HCT116 (cell line): ENCODE data around the gene SLC27A4. TPM values are rescaled to one million over a fixed set of nuclear protein-coding genes. Genes with fewer than 3 reads are reported as not detected.

Experiments used
- ATAC-seq: fragments of 200-7000 bp; cut with Tn5 transposase; 2 replicates; pipeline ENCODE4 v1.9.1; 2020; ENCODE audit warnings: mild to moderate bottlenecking, moderate library complexity
- BruUV-seq: library from RNA; stranded (reverse); fragments of 400-500 nt; replicated peaks from 2 replicates; lab custom pipeline; 2021; lab: Mats Ljungman, UMichigan
- CTCF ChIA-PET: fragments of 300-600 bp; sonication (Branson Sonifier 250); formaldehyde crosslinking; loops from one replicate; lab custom pipeline; 2021; ENCODE audit warnings: antibody characterized with exemption; lab: Charles Lee
- POLR2A ChIA-PET: fragments of 300-600, 350-600 bp; sonication (Branson Sonifier 250); formaldehyde crosslinking; loops from one replicate; lab custom pipeline; 2021; ENCODE audit warnings: antibody characterized with exemption; lab: Charles Lee
- RAD21 ChIA-PET, 2 experiments: fragments of 300-600 bp; sonication (Branson Sonifier 250); formaldehyde crosslinking; loops; one replicate each; lab custom pipeline; 2023; ENCODE audit warnings: low total read pairs in 2 of 2; ENCODE audit not compliant: uncharacterized antibody in 2 of 2, unreplicated experiment in 2 of 2, low non-redundant PET in 1 of 2; lab: Charles Lee
- DNase-seq: peaks from one replicate; pipeline ENCODE4 v3.0.0-alpha.2; 2010; ENCODE audit warnings: low read depth, low spot score
- H2AFZ ChIP-seq: fragments of 200-600 bp; shearing (Covaris generic), sonication (generic); 2 replicates; pipeline ENCODE4 v1.6.1; 2017; ENCODE audit warnings: low read depth, mixed run types, mixed read lengths, antibody characterized with exemption, low read length; ENCODE audit not compliant: poor library complexity, severe bottlenecking
- H3K27ac ChIP-seq: 2 replicates; pipeline ENCODE4 v1.5.1; 2012; ENCODE audit warnings: low read depth, low read length
- H3K27me3 ChIP-seq: fragments of 200-600 bp; sonication (generic); 2 replicates; pipeline ENCODE4 v1.6.1; 2016; ENCODE audit warnings: mixed run types, low read length, mixed read lengths; ENCODE audit not compliant: insufficient read depth
- H3K36me3 ChIP-seq, 2 experiments: fragments of 200-500 bp in 1 of 2; fragments of 200-600 bp in 1 of 2; sonication (Bioruptor generic) in 1 of 2; sonication (generic) in 1 of 2; 2 replicates each; pipeline versions ENCODE4 v1.5.1 to v1.6.1; 2014 to 2016; ENCODE audit warnings: low read length in 2 of 2, inconsistent platforms in 1 of 2, mixed read lengths in 1 of 2, mixed run types in 1 of 2; ENCODE audit not compliant: insufficient read depth in 2 of 2, control insufficient read depth in 1 of 2
- H3K4me1 ChIP-seq, 2 experiments: fragments of 200-600 bp in 1 of 2; sonication (generic) in 1 of 2; 2 replicates each; pipeline versions ENCODE4 v1.5.1 to v1.6.1; 2012 to 2017; ENCODE audit warnings: low read length in 2 of 2, inconsistent platforms in 1 of 2, mild to moderate bottlenecking in 1 of 2, mixed read lengths in 1 of 2, mixed run types in 1 of 2, moderate library complexity in 1 of 2; ENCODE audit not compliant: insufficient read depth in 2 of 2, control insufficient read depth in 1 of 2
- H3K4me2 ChIP-seq: fragments of 200-600 bp; sonication (generic); 2 replicates; pipeline ENCODE4 v1.6.1; 2017; ENCODE audit warnings: mixed run types, low read length, mixed read lengths
- H3K4me3 ChIP-seq, 2 experiments: fragments of 200-600 bp in 1 of 2; sonication (generic) in 1 of 2; replicated peaks in 1 of 2; 2 replicates each; pipeline ENCODE4 v1.5.1; 2011 to 2016; ENCODE audit warnings: low read length in 2 of 2, control low read depth in 1 of 2, low read depth in 1 of 2, mild to moderate bottlenecking in 1 of 2, mixed read lengths in 1 of 2, mixed run types in 1 of 2
- H3K79me2 ChIP-seq: fragments of 200-600 bp; sonication (generic); 2 replicates; pipeline ENCODE4 v1.6.1; 2017; ENCODE audit warnings: mild to moderate bottlenecking, mixed run types, low read length, moderate library complexity, mixed read lengths; ENCODE audit not compliant: insufficient read depth
- H3K9ac ChIP-seq: fragments of 200-600 bp; sonication (generic); 2 replicates; pipeline ENCODE4 v1.6.1; 2016; ENCODE audit warnings: low read length, mixed read lengths
- H3K9me2 ChIP-seq: fragments of 200-600 bp; sonication (generic), shearing (Covaris generic); 2 replicates; pipeline ENCODE4 v1.6.1; 2017; ENCODE audit warnings: mixed run types, mild to moderate bottlenecking, moderate library complexity; ENCODE audit not compliant: insufficient read depth
- H3K9me3 ChIP-seq, 2 experiments: fragments of 200-500 bp in 1 of 2; fragments of 200-600 bp in 1 of 2; sonication (Bioruptor generic) in 1 of 2; sonication (generic) in 1 of 2; 2 replicates each; pipeline ENCODE4 v1.6.1; 2014 to 2017; ENCODE audit warnings: low read length in 2 of 2, mixed read lengths in 2 of 2, inconsistent platforms in 1 of 2, low read depth in 1 of 2, mild to moderate bottlenecking in 1 of 2, mixed run types in 1 of 2, moderate library complexity in 1 of 2; ENCODE audit not compliant: control insufficient read depth in 1 of 2, insufficient read depth in 1 of 2
- H4K20me1 ChIP-seq: fragments of 200-600 bp; sonication (generic), shearing (Covaris generic); 2 replicates; pipeline ENCODE4 v1.6.1; 2017; ENCODE audit warnings: mixed run types, mild to moderate bottlenecking, moderate library complexity; ENCODE audit not compliant: insufficient read depth
- CBX3 ChIP-seq: IDR thresholded peaks from 2 replicates; pipeline ENCODE4 v1.6.1; 2012; ENCODE audit warnings: low read depth
- ELF1 ChIP-seq: IDR thresholded peaks from 2 replicates; pipeline ENCODE4 v1.6.1; 2012; ENCODE audit warnings: low read depth, borderline replicate concordance
- EZH2 ChIP-seq: fragments of 200-600 bp; sonication (generic); IDR thresholded peaks from 2 replicates; pipeline ENCODE4 v1.6.1; 2017; ENCODE audit warnings: antibody characterized with exemption, mixed run types
- EZH2phosphoT487 ChIP-seq: fragments of 200-600 bp; IDR thresholded peaks from 2 replicates; pipeline ENCODE4 v1.6.1; 2018; ENCODE audit warnings: antibody characterized with exemption, borderline replicate concordance
- FOSL1 ChIP-seq: IDR thresholded peaks from 2 replicates; pipeline ENCODE4 v1.6.1; 2012; ENCODE audit warnings: low read depth
- JUND ChIP-seq: IDR thresholded peaks from 2 replicates; pipeline ENCODE4 v1.6.1; 2012
- POLR2A ChIP-seq: IDR thresholded peaks from 2 replicates; pipeline ENCODE4 v1.7.0; 2011; ENCODE audit warnings: borderline replicate concordance; ENCODE audit not compliant: insufficient read depth, insufficient read length; ENCODE audit errors: extremely low read depth
- POLR2AphosphoS5 ChIP-seq: IDR thresholded peaks from 2 replicates; pipeline ENCODE4 v1.6.1; 2011; ENCODE audit warnings: mild to moderate bottlenecking, low read depth, low read length, moderate library complexity
- RAD21 ChIP-seq: IDR thresholded peaks from 2 replicates; pipeline ENCODE4 v1.6.1; 2012; ENCODE audit warnings: low read depth, mild to moderate bottlenecking
- SP1 ChIP-seq: IDR thresholded peaks from 2 replicates; pipeline ENCODE4 v1.6.1; 2012; ENCODE audit warnings: low read depth
- ZFX ChIP-seq: fragments of 450-650 bp; IDR thresholded peaks from 2 replicates; pipeline ENCODE4 v1.6.1; 2017
- ZNF274 ChIP-seq: fragments of 200-500 bp; sonication (Bioruptor generic); IDR thresholded peaks from 2 replicates; pipeline ENCODE4 v1.6.1; 2014; ENCODE audit warnings: mild to moderate bottlenecking, low read depth, low read length, inconsistent platforms
- intact Hi-C: fragments of 100-400 bp; cut with micrococcal nuclease; formaldehyde crosslinking; loops from 2 replicates; pipeline ENCODE4 v1.10.0; 2022
- total RNA-seq: library from RNA; stranded (reverse); gene quantifications from one replicate; pipeline ENCODE4 v1.2.1, GENCODE V29; 2021; ENCODE audit not compliant: unreplicated experiment
- TF ChIP-seq, protein P1 (sequence below), 3 experiments: fragments of 200-600 bp in 1 of 3; sonication (generic) in 1 of 3; IDR thresholded peaks in 2 of 3; conservative IDR thresholded peaks in 1 of 3; 2 replicates each; pipeline ENCODE4 v1.5.1; 2012 to 2017; ENCODE audit warnings: low read depth in 2 of 3, low read length in 2 of 3, antibody characterized with exemption in 1 of 3, borderline replicate concordance in 1 of 3, control low read depth in 1 of 3, mild to moderate bottlenecking in 1 of 3, mixed read lengths in 1 of 3, mixed run types in 1 of 3, moderate library complexity in 1 of 3; ENCODE audit not compliant: insufficient read depth in 1 of 3
- TF ChIP-seq, protein P2 (sequence below): IDR thresholded peaks from 2 replicates; pipeline ENCODE4 v1.6.1; 2012
- TF ChIP-seq, protein P3 (sequence below): IDR thresholded peaks from 2 replicates; pipeline ENCODE4 v1.6.1; 2011; ENCODE audit warnings: mild to moderate bottlenecking, low read length, moderate library complexity; ENCODE audit not compliant: insufficient replicate concordance; ENCODE audit errors: extremely low read depth

The SLC27A4 gene
- total RNA-seq, 1 experiment from 2014 or later, result 33.9 TPM

DNA sequence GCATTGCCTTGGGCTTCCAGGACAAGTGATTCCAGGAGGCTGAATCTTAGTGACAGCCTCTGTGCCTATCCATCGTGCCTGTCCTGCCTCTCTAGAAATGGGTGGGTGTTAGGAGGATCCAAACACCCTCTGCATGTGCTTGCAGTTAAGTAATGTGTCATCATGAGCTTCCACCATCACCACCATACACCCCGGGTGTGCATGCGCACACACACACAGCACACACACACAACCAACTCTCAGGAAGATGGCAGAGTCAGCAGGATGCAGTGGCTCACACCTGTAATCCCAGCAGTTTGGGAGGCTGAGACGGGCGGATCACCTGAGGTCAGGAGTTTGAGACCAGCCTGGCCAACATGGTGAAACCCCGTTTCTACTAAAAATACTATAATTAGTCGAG is 57.5 kb downstream of the SLC27A4 start (continued):
- TF ChIP-seq, protein P1, sequence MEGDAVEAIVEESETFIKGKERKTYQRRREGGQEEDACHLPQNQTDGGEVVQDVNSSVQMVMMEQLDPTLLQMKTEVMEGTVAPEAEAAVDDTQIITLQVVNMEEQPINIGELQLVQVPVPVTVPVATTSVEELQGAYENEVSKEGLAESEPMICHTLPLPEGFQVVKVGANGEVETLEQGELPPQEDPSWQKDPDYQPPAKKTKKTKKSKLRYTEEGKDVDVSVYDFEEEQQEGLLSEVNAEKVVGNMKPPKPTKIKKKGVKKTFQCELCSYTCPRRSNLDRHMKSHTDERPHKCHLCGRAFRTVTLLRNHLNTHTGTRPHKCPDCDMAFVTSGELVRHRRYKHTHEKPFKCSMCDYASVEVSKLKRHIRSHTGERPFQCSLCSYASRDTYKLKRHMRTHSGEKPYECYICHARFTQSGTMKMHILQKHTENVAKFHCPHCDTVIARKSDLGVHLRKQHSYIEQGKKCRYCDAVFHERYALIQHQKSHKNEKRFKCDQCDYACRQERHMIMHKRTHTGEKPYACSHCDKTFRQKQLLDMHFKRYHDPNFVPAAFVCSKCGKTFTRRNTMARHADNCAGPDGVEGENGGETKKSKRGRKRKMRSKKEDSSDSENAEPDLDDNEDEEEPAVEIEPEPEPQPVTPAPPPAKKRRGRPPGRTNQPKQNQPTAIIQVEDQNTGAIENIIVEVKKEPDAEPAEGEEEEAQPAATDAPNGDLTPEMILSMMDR (IDR thresholded peaks at IDR 0.05 in 2 of 3, conservative IDR thresholded peaks at IDR 0.05 in 1 of 3; ENCODE audit: borderline replicate concordance in 1 of 3, insufficient read depth in 1 of 3, low read depth in 2 of 3, low read length in 2 of 3), result no peak
- TF ChIP-seq EZH2phosphoT487, result no peak

DNA sequence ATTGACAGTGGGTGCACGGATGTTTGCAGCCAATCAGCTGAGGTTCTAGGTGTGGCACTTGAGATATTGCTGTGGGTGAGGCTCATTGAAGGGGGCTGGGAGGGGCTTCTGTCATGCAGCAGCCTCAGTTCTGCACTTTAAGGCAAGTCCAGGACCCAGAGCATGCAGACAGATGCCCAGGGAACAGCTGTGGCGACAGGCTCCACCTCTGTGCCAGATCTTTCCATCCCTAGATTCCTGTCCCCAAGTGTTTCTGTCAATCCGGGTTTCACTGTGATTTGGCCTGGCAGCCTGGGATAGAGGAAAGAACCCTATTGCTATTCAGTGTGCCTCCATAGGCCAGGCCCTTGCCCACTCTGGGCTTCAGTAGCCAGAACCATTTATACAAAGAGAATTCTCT is 59.5 kb downstream of the SLC27A4 start:
- H3K27ac ChIP-seq, result no peak overlapping the region
- no peak overlapping the region for H3K4me3 ChIP-seq
- peaks cover 0 to 6% of the 10 kb centered on the region in 2 experiments; a peak in 2 of 4 replicates for H3K4me1 ChIP-seq
- intact Hi-C loops, result no loop called here
- no peak overlapping the region for H2AFZ ChIP-seq
- BruUV-seq, result no TSS peak
- ATAC-seq (no peak), DNase-seq (no peak)
- ChIA-PET CTCF (no interaction called here), RAD21 (no interaction called here), POLR2A (no interaction called here)
- H3K9ac ChIP-seq, result no peak overlapping the region
- H3K27me3 ChIP-seq, result no peaks in the 10 kb centered on the region
- no peak overlapping the region for H3K4me2 ChIP-seq
- no peaks in the 10 kb centered on the region for H3K9me2 ChIP-seq
- H3K79me2 ChIP-seq, result no peaks in the 10 kb centered on the region
- no peaks in the 10 kb centered on the region for H3K36me3 ChIP-seq
- no peaks in the 10 kb centered on the region for H3K9me3 ChIP-seq
- no peaks in the 10 kb centered on the region for H4K20me1 ChIP-seq
- TF ChIP-seq, protein P2, sequence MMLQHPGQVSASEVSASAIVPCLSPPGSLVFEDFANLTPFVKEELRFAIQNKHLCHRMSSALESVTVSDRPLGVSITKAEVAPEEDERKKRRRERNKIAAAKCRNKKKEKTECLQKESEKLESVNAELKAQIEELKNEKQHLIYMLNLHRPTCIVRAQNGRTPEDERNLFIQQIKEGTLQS, result no peak
- TF ChIP-seq CBX3, result no peak

DNA sequence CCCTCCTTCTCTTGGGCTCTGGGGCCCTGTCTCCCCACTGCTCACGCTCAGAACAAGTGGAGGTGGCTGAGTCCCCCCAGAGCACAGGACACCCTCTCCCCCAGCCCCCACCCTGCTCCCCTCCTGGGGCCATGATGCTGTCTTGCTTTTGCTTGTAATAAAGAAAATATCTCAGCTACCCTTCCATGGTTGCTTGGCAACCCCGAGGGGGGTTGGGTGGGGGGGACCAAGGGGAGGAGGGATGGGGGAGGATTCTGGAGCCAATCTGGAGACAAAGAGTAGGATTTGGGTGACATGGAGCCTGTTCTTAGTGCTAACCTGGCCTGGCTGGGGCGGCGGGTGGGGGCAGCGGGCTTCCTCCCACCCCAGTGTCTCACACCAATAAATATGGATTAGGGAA is 64.2 kb downstream of the SLC27A4 start:
- no peak overlapping the region for H2AFZ ChIP-seq
- H3K9me3 ChIP-seq, result no peaks in the 10 kb centered on the region
- CTCF ChIA-PET, result interaction anchor here (1.8 kb wide), 1 partner anchor 16 kb away, joined by 4 read pairs; the partner anchor contains the start of gene CERCAM
- H3K36me3 ChIP-seq, result no peaks in the 10 kb centered on the region
- no peak overlapping the region for H3K9ac ChIP-seq
- no peak overlapping the region for H3K27ac ChIP-seq
- ATAC-seq, result no peak
- no peaks in the 10 kb centered on the region for H4K20me1 ChIP-seq
- BruUV-seq, result no TSS peak
- RAD21 ChIA-PET, result no interaction called here
- no peak for DNase-seq
- TF ChIP-seq, protein P3, sequence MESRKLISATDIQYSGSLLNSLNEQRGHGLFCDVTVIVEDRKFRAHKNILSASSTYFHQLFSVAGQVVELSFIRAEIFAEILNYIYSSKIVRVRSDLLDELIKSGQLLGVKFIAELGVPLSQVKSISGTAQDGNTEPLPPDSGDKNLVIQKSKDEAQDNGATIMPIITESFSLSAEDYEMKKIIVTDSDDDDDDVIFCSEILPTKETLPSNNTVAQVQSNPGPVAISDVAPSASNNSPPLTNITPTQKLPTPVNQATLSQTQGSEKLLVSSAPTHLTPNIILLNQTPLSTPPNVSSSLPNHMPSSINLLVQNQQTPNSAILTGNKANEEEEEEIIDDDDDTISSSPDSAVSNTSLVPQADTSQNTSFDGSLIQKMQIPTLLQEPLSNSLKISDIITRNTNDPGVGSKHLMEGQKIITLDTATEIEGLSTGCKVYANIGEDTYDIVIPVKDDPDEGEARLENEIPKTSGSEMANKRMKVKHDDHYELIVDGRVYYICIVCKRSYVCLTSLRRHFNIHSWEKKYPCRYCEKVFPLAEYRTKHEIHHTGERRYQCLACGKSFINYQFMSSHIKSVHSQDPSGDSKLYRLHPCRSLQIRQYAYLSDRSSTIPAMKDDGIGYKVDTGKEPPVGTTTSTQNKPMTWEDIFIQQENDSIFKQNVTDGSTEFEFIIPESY, result no peak
- TF ChIP-seq JUND (no peak), POLR2A (no peak), EZH2 (no peak), RAD21 (no peak), ZFX (no peak), SP1 (no peak), ZNF274 (no peak), FOSL1 (no peak), POLR2AphosphoS5 (no peak), CBX3 (no peak), ELF1 (no peak)
- TF ChIP-seq, protein P2, result no peak
- no peaks in the 10 kb centered on the region for H3K79me2 ChIP-seq
- no peak overlapping the region for H3K4me3 ChIP-seq
- peaks cover 0 to 5% of the 10 kb centered on the region in 2 experiments; a peak in 1 of 4 replicates for H3K4me1 ChIP-seq
- no peaks in the 10 kb centered on the region for H3K9me2 ChIP-seq
- POLR2A ChIA-PET, result no interaction called here
- H3K4me2 ChIP-seq, result no peak overlapping the region
- no peaks in the 10 kb centered on the region for H3K27me3 ChIP-seq
- intact Hi-C loops, result no loop called here
